HG02610 (cell line): Measurements from ENCODE around the gene ATXN7.

Experiments used
- ATAC-seq: cut with Tn5 transposase; IDR thresholded peaks from one replicate; pipeline ENCODE4 v1.9.1; 2021; ENCODE audit warnings: mild to moderate bottlenecking, moderate library complexity; ENCODE audit not compliant: unreplicated experiment

ATXN7 gene

DNA sequence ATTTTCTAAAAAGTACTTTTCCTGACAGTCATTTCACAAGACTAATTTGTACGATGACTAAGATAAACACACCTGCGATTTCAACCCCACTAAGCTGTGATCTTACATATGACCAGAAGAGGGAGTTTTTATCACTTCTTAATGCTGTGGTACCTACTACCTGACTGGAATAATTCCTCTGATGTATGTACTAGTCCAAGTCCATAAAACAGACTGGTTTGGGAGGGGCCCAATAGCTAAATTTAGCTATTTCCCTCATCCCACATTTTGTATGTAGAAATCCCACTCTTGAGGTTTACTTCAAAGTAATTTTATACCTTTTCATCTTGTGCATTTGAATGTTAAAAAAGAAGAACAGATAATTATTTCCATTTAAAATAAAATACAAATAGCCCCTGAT lies 98.2 kb downstream of the ATXN7 start:
- peak; percentile 67 for ATAC-seq

GRCh38 chr3:63963496-63963895 lies 99.8 kb downstream of the ATXN7 start:
- no peak for ATAC-seq

- ATAC-seq, result no peak
Measured at GRCh38 chr3:63964681-63965485, 101.2 kb downstream of the ATXN7 start.

DNA sequence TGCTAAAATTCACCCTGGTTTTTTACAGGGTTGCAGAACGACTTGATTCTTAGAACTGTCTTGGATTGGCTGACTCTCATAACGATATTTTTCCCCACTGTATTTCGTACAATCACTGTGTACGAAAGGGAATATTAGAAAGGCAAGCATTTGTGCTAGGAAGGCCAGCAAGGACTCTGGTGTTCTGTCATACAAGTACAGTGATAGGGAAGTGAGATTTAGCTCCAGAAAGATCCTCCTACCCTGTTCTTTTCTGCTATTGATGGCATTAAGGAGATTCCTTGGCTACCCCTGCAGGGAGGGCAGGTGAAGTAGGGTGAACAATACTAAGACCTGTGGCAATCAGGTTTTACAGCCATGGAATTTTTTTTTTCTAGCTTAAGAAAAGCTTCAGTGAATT lies 102.3 kb downstream of the ATXN7 start:
- ATAC-seq, result no peak

DNA sequence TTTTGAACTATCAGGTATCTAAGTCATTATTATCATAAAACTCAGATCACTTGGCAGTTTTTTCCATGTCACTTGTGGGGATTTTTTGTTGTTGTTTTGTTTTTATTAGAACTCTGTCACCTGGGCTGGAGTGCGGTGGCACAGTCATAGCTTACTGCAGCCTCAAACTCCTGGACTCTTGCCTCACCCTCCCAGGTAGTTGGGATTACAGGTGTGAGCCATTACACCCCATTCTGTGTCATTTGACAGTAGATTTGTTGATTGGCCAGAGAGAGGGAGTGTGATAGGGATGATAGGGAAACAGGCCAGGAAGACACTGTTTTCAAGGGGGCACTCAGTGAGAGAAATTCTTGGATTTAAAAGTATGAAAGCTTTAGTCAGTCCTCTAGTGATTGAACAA lies 103.2 kb downstream of the ATXN7 start:
- peak; percentile 23 for ATAC-seq

GRCh38 chr3:63967675-63968611 lies 104.3 kb downstream of the ATXN7 start:
- no peak for ATAC-seq

DNA sequence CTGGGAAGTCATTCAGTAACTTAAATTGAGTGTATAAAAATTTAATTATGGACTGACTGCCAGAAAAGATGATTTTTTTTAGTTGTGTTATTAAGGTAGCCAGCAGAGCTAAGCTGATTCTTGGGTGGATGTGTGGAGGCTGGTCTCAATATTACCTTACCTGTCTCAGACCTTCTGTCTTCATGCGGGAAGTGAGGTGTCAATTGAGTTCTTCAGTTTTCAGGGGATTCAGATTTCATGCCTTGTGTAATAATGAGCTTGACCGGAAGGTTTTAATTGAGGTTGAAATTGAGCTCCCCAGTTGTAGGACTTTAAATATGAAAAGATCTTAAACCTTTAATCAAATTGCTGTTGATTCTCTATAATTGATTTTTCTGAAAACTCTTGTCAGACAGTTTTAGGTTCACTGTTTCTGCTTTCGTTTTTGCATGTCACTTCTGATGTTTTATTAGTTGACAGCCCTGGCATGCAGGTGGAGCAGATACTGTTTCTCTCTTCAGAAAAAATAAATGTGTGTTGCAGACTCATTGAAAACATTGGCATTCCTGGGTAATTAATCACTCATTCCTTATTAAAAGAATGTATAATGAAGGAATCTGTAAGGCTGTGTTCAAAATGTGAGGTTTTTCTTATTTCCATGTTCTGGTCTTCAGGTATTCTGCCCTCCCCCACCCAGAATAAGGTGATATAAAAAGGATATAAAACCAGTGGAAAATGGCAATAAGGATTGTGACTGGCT lies 105.1 kb downstream of the ATXN7 start:
- ATAC-seq, result no peak

- no peak for ATAC-seq
Measured at GRCh38 chr3:63969876-63970275, 106.2 kb downstream of the ATXN7 start.

GRCh38 chr3:63970631-63971475 lies 107.2 kb downstream of the ATXN7 start:
- ATAC-seq, result peak; percentile 40

DNA sequence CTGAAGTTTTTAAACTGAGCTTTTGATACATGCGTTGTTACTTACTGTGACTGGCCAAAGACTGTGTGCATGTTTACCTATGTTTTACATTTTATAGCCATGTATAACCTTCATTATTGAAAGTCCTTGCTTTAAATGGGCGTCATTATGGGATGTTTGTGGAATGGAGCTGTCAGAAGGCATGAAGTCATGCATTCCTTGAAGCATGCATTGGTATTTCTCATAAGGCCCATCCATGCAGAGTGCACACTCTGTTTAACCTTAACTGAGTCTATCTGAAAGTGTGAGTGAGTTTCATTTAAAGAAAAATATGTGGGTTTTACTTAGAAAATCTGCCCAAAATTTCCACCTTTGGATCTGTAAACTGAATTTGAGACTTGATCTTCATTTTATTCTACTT lies 108.5 kb downstream of the ATXN7 start:
- no peak for ATAC-seq

GRCh38 chr3:63972987-63973386 lies 109.3 kb downstream of the ATXN7 start:
- no peak for ATAC-seq

GRCh38 chr3:63973406-63973805 lies 109.7 kb downstream of the ATXN7 start:
- no peak for ATAC-seq

DNA sequence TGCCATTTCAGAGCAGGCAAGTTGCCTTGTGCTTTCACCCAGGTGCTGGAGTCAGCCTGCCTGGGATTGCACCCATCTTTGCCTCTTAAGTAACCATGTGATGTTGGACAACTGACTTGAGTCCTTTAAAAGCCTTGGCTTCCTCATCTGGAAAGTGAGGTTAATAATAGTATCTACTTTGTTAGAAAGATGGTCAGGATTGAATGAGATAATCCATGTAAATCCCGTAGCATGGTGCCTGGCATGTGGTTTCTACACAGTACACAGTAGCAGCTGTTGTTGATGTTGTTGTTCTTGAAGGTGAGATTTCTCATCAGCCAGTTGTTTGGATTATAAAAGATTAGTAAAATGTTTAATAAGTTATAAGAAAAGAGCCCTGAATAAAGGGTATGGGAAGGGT lies 110.8 kb downstream of the ATXN7 start:
- no peak for ATAC-seq

DNA sequence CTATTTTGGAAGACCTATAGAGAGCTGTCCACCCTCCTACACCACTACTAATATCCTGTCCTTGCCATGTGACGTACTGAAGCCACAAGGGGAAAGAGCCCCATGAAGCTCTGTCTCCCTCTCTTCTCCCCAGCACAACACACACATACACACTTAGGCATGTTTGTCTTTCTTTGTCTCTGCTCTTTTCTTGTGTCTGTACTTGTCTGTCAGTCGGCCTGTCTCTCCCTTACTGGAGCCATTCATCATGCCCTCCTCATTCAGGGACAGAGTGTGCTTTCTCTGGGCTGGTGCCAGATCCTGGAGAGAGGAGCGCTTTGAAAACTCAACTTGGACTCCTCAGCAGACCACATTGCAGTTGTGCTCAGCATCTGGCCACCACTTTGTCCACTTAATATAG lies 112.1 kb downstream of the ATXN7 start:
- no peak for ATAC-seq

DNA sequence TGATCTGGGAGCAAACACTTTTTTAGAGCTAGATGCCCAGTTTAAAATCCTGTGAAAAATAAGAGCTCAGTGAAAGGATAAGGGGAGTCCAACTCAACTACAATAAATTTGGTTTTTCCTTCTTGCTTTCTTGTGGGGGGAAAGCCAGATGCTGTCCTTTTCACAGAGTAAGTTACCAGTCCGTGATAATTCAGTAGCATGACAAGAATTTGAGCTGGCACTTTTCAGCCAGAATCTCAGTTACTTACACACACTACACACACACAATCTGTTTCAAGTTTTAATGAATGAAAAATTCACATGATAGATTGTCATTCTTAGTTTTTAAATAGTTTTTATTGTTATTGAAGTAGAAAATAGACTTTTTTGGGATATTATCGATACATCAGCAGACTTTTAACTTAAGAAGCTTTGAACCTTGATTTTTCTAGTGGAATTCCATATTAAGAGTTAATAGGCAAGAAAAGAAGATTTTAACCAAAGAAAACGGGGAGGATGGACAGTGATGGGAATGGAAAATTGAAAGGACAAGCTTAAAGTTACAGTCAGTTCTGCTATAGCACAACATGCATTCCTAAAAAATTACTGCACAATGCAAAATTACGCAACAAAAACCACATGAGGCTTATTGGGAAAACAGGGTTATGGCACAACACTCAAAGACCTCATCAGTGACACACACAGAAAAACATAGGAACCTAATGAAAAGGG lies 112.6 kb downstream of the ATXN7 start:
- no peak for ATAC-seq

DNA sequence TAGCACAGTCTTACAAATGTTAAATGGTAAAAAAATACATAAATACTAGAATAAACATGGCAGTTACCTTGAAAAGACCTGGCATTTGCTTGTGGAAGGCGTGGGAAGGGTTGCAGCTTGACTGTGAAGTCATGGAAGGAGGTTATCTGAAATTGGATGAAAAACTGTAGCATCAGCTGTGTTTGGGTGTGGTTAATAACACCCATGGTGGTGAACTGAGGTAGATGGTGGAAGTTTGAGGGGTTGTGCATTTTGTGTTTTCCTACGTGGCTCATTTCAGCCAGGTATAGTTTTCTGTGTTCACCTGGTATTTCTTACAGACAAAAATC lies 113.2 kb downstream of the ATXN7 start:
- ATAC-seq, result no peak

DNA sequence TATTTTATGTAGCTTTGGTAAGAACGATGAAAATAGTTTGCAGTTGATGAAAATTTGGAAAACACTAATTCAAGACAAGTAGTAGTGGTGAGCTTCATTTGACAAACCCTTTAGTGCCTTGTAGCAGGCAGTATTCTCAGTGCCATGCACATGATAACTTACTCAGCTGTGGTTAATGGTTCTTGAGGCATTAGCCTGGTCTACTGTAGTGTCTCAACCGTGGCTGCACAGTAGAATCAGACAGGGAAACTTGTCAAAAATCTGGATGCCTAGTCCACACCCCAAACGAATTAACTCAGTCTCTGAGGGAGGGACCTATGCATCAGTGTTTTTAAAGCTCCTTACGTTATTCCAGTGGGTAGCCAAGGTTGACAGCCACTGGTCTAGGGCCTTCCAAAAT lies 114.2 kb downstream of the ATXN7 start:
- no peak for ATAC-seq

- ATAC-seq, result no peak
Measured at GRCh38 chr3:63979093-63979885, 115.6 kb downstream of the ATXN7 start.

- no peak for ATAC-seq
Measured at GRCh38 chr3:63980019-63980418, 116.4 kb downstream of the ATXN7 start.
